HG03457 (cell line): ENCODE data around the gene CDH13.
"Not testable (repeated sequence)": the region's sequence is repeated elsewhere in the genome, so short reads cannot be mapped to it uniquely, and the experiment has no call there.

Source experiments
- ATAC-seq: cut with Tn5 transposase; IDR thresholded peaks from one replicate; pipeline ENCODE4 v1.9.1; 2021; ENCODE audit warnings: moderate number of reproducible peaks; ENCODE audit not compliant: unreplicated experiment

CDH13 gene

DNA sequence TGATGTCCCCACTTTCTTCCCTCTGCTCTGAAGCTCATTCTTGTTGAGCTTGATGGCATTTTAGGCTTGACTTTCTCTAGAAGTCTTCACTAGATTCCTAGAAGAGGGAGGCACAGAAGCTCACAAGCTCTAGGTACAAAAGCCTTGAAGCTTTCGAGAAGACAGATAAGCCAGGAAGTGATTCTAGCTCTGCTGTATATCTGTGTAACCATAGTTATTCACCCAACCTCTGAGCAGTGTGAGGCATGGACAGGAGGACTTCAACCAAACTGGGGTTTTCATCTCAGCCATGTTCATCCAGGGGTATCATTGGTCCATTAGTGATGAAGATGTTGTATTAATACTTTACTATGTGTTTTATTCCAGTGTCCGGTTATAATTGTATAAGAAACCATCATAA is 299.7 kb downstream of the CDH13 start:
- ATAC-seq: no peak

DNA sequence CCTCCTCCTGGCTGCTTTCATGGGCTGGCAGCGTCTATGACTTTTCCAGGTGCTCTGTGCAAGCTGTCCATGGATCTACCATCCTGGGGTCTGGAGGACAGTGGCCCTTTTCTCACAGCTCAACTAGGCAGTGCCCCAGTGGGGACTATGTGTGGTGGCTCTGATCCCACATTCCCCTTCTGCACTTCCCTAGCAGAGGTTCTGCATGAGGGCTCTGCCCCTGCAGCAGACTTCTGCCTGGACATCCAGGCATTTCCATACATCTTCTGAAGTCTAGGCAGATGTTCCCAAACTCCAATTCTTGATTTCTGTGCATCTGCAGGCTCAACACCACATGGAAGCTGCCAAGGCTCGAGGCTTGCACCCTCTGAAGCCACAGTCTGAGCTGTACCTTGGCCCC is 307.2 kb downstream of the CDH13 start:
- ATAC-seq: not testable (repeated sequence)

- ATAC-seq: no peak
Observed at GRCh38 chr16:82935766-82936165, 309.0 kb downstream of the CDH13 start.

DNA sequence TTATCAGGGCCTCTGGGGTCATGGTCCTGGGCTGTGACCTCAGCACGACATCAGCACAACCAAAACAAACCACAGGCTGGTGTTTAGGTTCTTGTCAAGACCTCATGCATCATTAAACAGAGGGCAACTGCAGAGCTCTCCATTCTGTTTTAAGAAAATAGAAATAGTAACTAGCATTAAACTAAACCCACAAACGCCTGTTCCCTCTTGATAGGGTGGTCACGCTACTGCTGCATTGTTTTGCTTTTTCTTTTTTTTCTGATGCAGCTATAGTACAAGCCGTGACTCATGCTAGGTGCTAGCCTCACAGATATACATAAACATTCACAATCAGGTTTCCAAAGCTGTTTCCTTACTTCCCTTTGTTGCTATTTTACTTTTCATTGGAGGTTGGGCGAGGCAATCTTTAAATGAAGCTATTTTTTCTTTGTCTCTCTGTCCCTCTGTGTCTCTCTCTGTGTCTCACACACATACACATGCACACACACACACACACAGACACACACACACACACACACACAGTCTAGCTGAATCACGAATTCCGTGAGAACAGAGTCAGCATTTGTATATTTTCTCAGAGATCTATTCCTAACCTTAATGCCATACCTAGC is 310.3 kb downstream of the CDH13 start:
- ATAC-seq: no peak

GRCh38 chr16:82937926-82938520 is 311.3 kb downstream of the CDH13 start:
- no peak for ATAC-seq

GRCh38 chr16:82943371-82943770 is 316.6 kb downstream of the CDH13 start:
- no peak for ATAC-seq

- ATAC-seq: no peak
Observed at GRCh38 chr16:82945420-82946101, 318.8 kb downstream of the CDH13 start.

DNA sequence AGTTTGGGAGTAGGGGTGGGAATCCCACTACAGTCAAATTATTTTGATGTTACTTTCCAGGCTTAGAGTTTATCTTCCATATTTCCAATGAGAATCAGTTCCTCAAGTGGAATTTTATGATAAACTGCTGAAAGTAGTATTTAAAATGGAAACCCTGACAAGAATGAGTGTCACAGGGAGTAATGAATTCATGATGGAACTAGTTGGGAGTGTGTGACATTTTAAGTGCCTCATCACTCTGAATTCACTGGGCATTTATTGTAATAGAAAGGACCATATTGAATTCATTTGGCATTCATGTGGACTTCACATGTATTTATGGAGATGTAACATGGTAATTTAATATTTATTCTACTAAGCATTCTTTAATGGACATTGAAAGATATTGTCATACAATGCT is 320.9 kb downstream of the CDH13 start:
- ATAC-seq: no peak

- ATAC-seq: no peak
Observed at GRCh38 chr16:82949016-82949415, 322.2 kb downstream of the CDH13 start.

DNA sequence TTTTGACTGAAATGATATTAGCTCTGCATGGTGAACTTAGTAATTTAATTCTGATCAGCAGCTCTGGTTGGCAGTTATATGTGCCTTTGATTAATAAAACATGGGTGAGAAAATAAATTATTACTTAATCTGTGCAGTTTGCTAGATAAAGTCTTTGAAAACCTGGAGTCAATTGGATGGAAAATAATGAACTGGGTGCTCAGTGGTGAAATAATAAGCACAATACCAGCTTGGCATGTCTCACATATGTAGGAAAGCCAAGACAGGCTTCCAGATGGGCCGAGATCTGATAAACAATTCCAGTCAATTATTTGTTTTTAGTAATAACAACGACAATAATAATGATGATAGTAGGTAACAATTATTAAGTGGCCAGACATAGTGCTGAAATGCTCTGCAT is 326.7 kb downstream of the CDH13 start:
- no peak for ATAC-seq

DNA sequence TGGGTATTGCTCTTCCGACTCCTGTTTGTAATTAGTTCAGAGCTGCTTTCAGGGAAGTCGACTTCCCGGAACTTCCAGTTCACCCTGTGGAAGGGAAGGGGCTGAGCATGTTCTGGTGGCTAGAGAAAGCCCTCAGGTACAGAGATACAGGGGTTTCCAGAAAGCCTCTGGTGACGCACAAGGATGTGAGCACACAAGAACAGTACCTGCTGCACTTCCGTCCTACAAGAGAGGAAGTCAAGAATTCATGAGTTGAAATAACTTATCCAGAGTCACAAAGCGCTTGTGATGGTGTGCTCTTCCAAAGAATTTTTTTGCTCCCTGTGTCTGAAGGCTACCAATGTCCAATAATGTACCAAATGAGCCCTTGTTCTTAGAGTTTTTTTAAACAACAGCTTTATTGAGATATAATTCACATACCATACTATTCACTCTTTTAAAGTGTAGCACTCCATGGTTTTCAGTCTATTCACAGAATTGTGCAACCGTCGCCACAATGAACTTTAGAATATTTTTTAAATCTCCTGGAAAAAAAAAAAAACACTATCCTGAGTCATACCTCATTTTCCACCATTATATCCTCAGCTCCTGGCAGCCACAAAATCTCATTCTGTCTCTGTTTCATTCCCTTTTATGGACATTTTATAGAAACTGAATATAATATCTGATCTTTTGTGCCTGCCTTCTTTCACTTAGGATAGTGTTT is 327.6 kb downstream of the CDH13 start:
- no peak for ATAC-seq

DNA sequence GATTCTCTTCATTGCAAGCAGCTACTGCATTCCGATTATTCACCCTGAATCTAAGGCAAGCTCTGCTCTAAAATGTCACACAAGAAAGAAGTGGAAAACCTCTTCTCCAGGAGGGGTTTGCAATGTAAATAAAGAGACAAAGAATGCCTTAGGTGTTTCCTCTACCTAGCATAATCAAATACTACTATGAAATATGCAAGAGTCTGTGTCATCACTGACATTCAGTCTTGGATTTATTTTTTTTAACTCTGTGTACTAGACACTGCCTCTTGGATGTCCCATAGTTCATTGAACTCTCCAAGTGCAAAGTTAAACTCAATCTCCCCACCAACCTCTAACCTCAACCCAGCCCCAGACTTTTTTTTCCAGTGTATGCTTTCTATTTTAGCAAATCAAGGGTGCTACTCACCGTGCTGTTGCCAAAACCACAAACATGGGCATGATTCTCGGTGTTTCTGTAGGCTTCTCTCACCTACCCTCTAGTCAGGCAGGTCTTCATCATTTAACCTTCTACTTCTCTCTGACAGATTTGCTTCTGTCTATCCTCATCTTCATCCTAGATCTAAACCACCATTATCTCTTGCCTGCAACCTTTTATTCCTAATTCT is 329.1 kb downstream of the CDH13 start:
- ATAC-seq: no peak

DNA sequence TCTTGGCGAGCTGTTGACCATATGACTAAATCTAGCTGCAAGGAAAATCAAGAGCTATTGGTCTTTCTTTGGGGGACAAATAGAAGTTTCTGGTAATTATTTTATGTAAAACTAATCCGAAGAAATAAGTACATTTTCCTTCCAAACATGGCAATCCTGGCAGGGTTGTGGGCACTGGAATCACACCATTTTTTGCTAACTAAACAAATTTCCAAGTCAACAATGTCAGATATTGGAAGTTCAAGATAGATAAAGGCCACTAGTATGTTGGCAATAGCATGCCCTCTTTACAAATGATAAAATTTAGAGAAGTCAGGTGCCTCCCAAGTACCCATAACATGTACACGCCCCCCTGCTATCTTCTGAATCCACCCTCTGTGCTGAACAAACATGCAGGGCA is 330.4 kb downstream of the CDH13 start:
- ATAC-seq: no peak

- ATAC-seq: no peak
Observed at GRCh38 chr16:82960918-82961317, 334.1 kb downstream of the CDH13 start.

DNA sequence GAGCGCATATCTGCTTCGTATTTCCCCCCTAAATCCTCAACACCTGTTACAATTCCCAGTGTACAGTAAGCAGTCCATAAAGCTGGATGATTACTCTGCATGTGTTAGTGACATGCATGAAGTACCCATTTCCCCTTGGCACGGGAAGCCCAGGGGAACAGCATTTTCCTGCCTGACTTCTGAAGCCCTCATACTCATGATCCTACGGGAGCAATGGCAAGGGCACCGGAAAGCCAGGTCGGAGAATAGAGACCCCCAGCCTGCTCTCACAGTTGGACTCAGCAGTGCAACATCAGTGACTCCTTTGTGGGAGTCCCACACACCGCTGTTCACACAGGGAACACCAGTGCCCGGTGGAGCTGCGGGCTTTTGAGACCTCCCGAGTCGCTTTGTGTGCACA is 336.9 kb downstream of the CDH13 start:
- no peak for ATAC-seq

- no peak for ATAC-seq
Observed at GRCh38 chr16:82965808-82966207, 339.0 kb downstream of the CDH13 start.

DNA sequence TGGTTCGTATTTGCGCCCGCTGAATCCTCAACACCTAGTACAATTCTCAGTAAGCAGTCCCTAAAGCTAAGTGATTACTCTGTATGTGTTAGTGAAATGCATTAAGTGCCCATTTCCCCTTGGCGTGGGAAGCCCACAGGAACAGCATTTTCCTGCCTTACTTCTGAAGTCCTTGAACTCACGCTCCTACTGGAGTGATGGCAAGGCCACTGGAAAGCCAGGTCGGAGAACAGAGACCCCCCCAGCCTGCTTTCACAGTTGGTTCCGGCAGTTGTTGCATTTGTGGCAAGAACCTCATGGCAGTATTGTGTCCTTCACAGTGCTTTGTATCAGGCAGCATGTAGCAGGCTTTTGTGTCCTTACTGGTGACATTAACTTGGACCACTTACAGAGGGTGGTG is 340.7 kb downstream of the CDH13 start:
- no peak for ATAC-seq

GRCh38 chr16:82971126-82971525 is 344.4 kb downstream of the CDH13 start:
- no peak for ATAC-seq

DNA sequence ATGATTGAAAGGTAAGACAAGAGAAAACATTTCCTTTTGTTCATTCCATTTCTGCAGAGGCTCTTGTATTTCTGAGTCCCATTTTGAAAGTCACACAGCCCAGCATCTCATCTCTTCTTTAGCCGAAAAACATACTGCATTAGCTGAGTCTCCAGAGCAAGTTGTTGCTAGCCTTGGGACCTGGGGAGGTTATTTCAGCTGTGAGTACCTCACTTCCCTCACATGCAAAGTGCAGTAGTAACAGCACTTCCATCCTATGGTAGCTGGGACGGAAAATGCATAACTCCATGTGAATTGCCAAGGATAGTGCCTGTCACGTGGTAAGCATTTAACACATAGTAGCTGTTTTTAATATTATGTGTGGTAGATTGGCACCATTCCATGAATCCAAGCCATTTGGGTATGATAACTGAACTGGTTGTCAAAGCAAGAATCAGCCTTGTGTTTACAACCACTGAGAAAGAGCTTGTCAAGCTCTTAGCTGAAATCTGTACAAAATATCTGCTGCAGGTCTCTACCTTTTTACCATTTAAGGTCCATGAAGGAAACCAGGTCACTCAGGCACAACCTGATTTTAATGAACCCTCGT is 345.7 kb downstream of the CDH13 start:
- no peak for ATAC-seq

DNA sequence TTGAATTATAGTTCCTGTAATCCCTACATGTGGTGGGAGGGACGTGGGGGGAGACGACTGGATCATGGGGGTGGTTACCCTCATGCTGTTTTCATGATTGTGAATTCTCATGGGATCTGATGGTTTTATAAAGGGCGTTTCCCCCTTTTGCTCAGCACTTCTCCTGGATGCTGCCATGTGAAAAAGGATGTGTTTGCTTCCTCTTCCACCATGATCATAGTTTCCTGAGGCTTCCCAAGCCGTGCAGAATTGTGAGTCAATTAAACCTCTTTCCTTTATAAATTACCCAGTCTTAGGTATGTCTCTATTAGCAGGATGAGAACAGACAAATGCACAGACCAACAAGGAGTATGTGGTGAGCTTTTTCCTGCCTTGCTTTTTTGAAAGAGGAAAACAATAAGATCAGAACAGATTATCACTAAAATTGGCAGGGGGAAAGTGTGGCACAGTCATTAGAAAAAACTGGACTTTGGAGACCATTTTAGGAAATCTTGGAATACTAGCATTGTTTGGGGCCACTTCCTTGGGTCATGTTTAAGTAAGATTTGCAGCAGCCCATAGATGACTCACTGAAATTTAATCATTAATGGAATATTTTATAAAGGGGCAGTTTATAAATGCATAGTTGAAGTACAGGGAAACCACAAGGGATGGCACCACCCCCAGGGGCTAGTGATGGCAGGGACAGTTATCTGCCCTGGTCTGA is 352.8 kb downstream of the CDH13 start:
- no peak for ATAC-seq

- ATAC-seq: no peak
Observed at GRCh38 chr16:82980810-82981209, 354.0 kb downstream of the CDH13 start.
